WTC11 (cell line): ENCODE data around the gene CREBRF. TPM values are rescaled to one million over a fixed set of nuclear protein-coding genes. Genes with fewer than 3 reads are reported as not detected.

ENCODE experiments used
- ATAC-seq: fragments of 200-7000 bp; cut with Tn5 transposase; 2 replicates; pipeline ENCODE4 v1.10.0; 2021; ENCODE audit warnings: mild to moderate bottlenecking, moderate library complexity
- CTCF ChIA-PET: fragments of 300-600 bp; sonication (Branson Sonifier 250); formaldehyde crosslinking; loops from one replicate; lab custom pipeline; 2021; ENCODE audit warnings: antibody characterized with exemption; lab: Charles Lee
- POLR2A ChIA-PET: fragments of 350-600 bp; sonication (Branson Sonifier 250); formaldehyde crosslinking; loops from one replicate; lab custom pipeline; 2021; ENCODE audit warnings: antibody characterized with exemption; lab: Charles Lee
- DNase-seq: peaks from one replicate; pipeline ENCODE4 v3.0.0; 2021; ENCODE audit warnings: low spot score
- H3K27ac Mint-ChIP-seq: 2 replicates; pipeline ENCODE4 v1.8.0; 2021; ENCODE audit warnings: mixed read lengths
- H3K27me3 Mint-ChIP-seq: 2 replicates; pipeline ENCODE4 v1.8.0; 2021; ENCODE audit warnings: low read depth, mild to moderate bottlenecking, moderate library complexity, mixed read lengths
- H3K36me3 Mint-ChIP-seq: 2 replicates; pipeline ENCODE4 v1.8.0; 2021; ENCODE audit warnings: mixed read lengths
- H3K4me1 Mint-ChIP-seq: 2 replicates; pipeline ENCODE4 v1.8.0; 2022; ENCODE audit warnings: mixed read lengths
- H3K4me3 Mint-ChIP-seq: 2 replicates; pipeline ENCODE4 v1.8.0; 2021; ENCODE audit warnings: mild to moderate bottlenecking, moderate library complexity, mixed read lengths
- H3K9me3 Mint-ChIP-seq: 2 replicates; pipeline ENCODE4 v1.8.0; 2021; ENCODE audit warnings: mixed read lengths
- AFF4 ChIP-seq: sonication (generic); formaldehyde crosslinking; IDR thresholded peaks from 2 replicates; pipeline ENCODE4 v1.8.1; 2023; ENCODE audit warnings: mild to moderate bottlenecking, missing genetic modification reagents, borderline replicate concordance
- ARID4B ChIP-seq: sonication (generic); formaldehyde crosslinking; IDR thresholded peaks from 2 replicates; pipeline ENCODE4 v1.8.0; 2023; ENCODE audit warnings: missing genetic modification reagents, mild to moderate bottlenecking, borderline replicate concordance
- ATF1 ChIP-seq: sonication (generic); formaldehyde crosslinking; IDR thresholded peaks from 2 replicates; pipeline ENCODE4 v1.8.1; 2023; ENCODE audit warnings: mild to moderate bottlenecking, moderate library complexity, missing genetic modification reagents
- CTCF ChIP-seq: fragments of 200-600 bp; IDR thresholded peaks from 2 replicates; pipeline ENCODE4 v1.8.0; 2022; ENCODE audit warnings: antibody characterized with exemption
- FOXP4 ChIP-seq: sonication (generic); formaldehyde crosslinking; IDR thresholded peaks from 2 replicates; pipeline ENCODE4 v1.8.0; 2022; ENCODE audit warnings: mild to moderate bottlenecking, missing genetic modification reagents
- HMGXB4 ChIP-seq: sonication (generic); formaldehyde crosslinking; IDR thresholded peaks from 2 replicates; pipeline ENCODE4 v1.8.1; 2023; ENCODE audit warnings: mild to moderate bottlenecking, moderate library complexity, missing genetic modification reagents
- OVOL2 ChIP-seq: fragments of 250-450 bp; sonication (Bioruptor Pico); IDR thresholded peaks from 2 replicates; pipeline ENCODE4 v1.9.0; 2021; ENCODE audit warnings: mild to moderate bottlenecking, borderline replicate concordance
- RORB ChIP-seq: fragments of 250-450 bp; sonication (Bioruptor Pico); IDR thresholded peaks from 2 replicates; pipeline ENCODE4 v1.9.0; 2021; ENCODE audit warnings: mild to moderate bottlenecking
- SMAD3 ChIP-seq: sonication (generic); formaldehyde crosslinking; IDR thresholded peaks from 2 replicates; pipeline ENCODE4 v1.8.0; 2022; ENCODE audit warnings: missing genetic modification reagents, mild to moderate bottlenecking, borderline replicate concordance
- SOX15 ChIP-seq: fragments of 250-450 bp; sonication (Bioruptor Pico); IDR thresholded peaks from 2 replicates; pipeline ENCODE4 v1.9.0; 2021; ENCODE audit warnings: mild to moderate bottlenecking
- ZMAT4 ChIP-seq: fragments of 250-450 bp; sonication (Bioruptor Pico); IDR thresholded peaks from 2 replicates; pipeline ENCODE4 v1.9.0; 2021; ENCODE audit warnings: mild to moderate bottlenecking
- ZNF263 ChIP-seq: sonication (generic); formaldehyde crosslinking; IDR thresholded peaks from 2 replicates; pipeline ENCODE4 v1.8.1; 2022; ENCODE audit warnings: low read depth, mild to moderate bottlenecking, moderate library complexity, missing genetic modification reagents
- ZNF512 ChIP-seq: sonication (generic); formaldehyde crosslinking; IDR thresholded peaks from 2 replicates; pipeline ENCODE4 v1.8.1; 2022; ENCODE audit warnings: missing genetic modification reagents, borderline replicate concordance
- ZNF671 ChIP-seq: fragments of 250-450 bp; sonication (Bioruptor Pico); IDR thresholded peaks from 2 replicates; pipeline ENCODE4 v1.8.0; 2021; ENCODE audit warnings: mild to moderate bottlenecking
- total RNA-seq: library from RNA; stranded (reverse); gene quantifications from 3 replicates; pipeline ENCODE4 v1.2.3, GENCODE V29; 2021

Gene CREBRF
- total RNA-seq, 1 experiment from 2014 or later: 5.7 TPM

- ATAC-seq: no peak
- CTCF ChIA-PET: no interaction called here
Observed at GRCh38 chr5:173098787-173099186, 42.6 kb downstream of the CREBRF start.

More at GRCh38 chr5:173098787-173099186, 42.6 kb downstream of the CREBRF start:
- Mint-ChIP-seq H3K4me3 (no peak overlapping the region), H3K36me3 (peaks cover 9% of the 10 kb centered on the region), H3K9me3 (peaks cover 25% of the 10 kb centered on the region), H3K27me3 (peaks cover 8% of the 10 kb centered on the region; the same call in 1 of the 2 replicates), H3K4me1 (no peaks in the 10 kb centered on the region), H3K27ac (no peak overlapping the region)
- TF ChIP-seq HMGXB4 (CRISPR knock-in tag) (no peak), RORB (CRISPR knock-in tag) (no peak), ZNF512 (CRISPR knock-in tag) (no peak), ATF1 (CRISPR knock-in tag) (no peak), ARID4B (CRISPR knock-in tag) (no peak), FOXP4 (no peak), ZNF671 (CRISPR knock-in tag) (no peak), ZNF263 (CRISPR knock-in tag) (no peak), AFF4 (CRISPR knock-in tag) (no peak), ZMAT4 (CRISPR knock-in tag) (no peak), OVOL2 (CRISPR knock-in tag) (no peak), CTCF (no peak), SOX15 (CRISPR knock-in tag) (no peak), SMAD3 (no peak)
- POLR2A ChIA-PET: no interaction called here
- DNase-seq: no peak
